Subcutaneous abdominal adipose tissue (tissue), 5 donors: ENCODE results near the gene CIDEC.

Experiments used
- H3K27ac ChIP-seq: one replicate; pipeline ENCODE4 v1.7.0; 2013; ENCODE audit warnings: low read depth, mild to moderate bottlenecking, inconsistent platforms, low read length, moderate library complexity
- H3K27me3 ChIP-seq, 5 donors: one replicate each; pipeline ENCODE4 v1.7.0; 2013; ENCODE audit warnings: low read length in 5 of 5, inconsistent platforms in 1 of 5; ENCODE audit not compliant: control insufficient read depth in 5 of 5, insufficient read depth in 4 of 5
- H3K36me3 ChIP-seq, 5 donors: one replicate each; pipeline ENCODE4 v1.7.0; 2013; ENCODE audit warnings: low read length in 5 of 5; ENCODE audit not compliant: control insufficient read depth in 5 of 5, insufficient read depth in 5 of 5
- H3K4me1 ChIP-seq, 5 donors: one replicate each; pipeline ENCODE4 v1.7.0; 2013; ENCODE audit warnings: low read length in 5 of 5, mild to moderate bottlenecking in 3 of 5, moderate library complexity in 1 of 5; ENCODE audit not compliant: control insufficient read depth in 5 of 5, insufficient read depth in 5 of 5
- H3K4me3 ChIP-seq, 5 donors: one replicate each; pipeline ENCODE4 v1.7.0; 2013; ENCODE audit warnings: low read length in 5 of 5, low read depth in 1 of 5
- H3K9ac ChIP-seq, 5 donors: one replicate each; pipeline ENCODE4 v1.7.0; 2013; ENCODE audit warnings: low read length in 5 of 5, mild to moderate bottlenecking in 4 of 5, moderate library complexity in 3 of 5
- H3K9me3 ChIP-seq, 5 donors: one replicate each; pipeline ENCODE4 v1.7.0; 2013; ENCODE audit warnings: low read length in 5 of 5; ENCODE audit not compliant: control insufficient read depth in 5 of 5
- donor health status: healthy.
- donor health status: healthy.
- donor health status: healthy.
- donor health status: healthy.
- donor health status: healthy.

CIDEC gene

DNA sequence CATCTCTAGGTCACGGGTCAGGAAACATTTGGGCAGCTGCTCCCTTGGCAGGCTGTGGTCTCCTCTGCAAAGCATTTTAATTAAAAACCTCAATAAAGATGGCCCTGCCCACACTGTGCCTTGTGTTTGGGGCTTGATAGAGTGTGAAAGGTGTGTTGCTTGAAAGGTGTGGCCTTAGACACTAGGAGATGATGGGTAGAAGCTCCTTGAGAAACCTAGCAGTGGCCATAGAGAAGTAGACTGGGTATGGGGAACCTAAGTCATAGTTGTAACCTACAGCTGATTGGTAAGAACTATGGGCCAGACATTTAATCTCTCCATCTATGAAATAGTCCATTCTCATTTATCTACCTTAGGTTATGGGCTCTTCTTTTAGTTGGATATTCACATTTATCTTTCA lies 13.7 kb upstream of the CIDEC start:
- H3K9ac ChIP-seq: peak overlapping the region in 1 of 5 donors; percentile 39
- H3K27me3 ChIP-seq: no peaks in the 10 kb centered on the region
- H3K36me3 ChIP-seq: peaks cover 0 to 14% (median 13%) of the 10 kb centered on the region in 5 donors
- H3K4me3 ChIP-seq: no peak overlapping the region
- H3K4me1 ChIP-seq: peaks cover 5 to 58% (median 38%) of the 10 kb centered on the region in 5 donors
- peak overlapping the region; percentile 69 for H3K27ac ChIP-seq
- H3K9me3 ChIP-seq: no peaks in the 10 kb centered on the region

DNA sequence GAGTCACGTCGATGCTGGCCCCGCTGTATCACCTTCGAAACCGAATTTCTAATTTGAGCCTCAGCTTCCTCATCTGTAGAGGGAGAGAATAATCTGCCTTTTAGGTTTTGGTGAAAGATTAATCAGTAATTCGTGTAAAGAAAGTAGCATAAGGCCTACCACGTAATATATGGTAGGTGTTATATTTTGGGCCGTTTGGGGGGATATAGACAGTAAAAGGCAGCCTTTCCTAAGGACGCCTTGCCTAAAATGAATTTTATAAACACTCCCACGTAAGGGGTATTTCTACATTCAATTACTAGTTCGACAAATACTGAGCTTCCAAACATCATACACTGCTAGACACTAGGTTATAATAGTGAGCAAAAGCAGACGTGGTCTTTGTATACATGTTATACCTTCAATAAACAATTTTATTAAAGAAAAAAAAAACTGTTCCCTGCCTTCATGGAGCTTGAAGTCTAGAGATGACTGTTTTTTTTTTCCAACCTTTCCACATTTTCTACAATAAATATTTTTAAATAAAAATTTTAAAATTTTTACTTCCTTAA lies 11.1 kb upstream of the CIDEC start:
- H3K9ac ChIP-seq: peak overlapping the region; percentile 84 to 100 (median 99)
- peaks cover 0 to 14% (median 13%) of the 10 kb centered on the region in 5 donors for H3K36me3 ChIP-seq
- peak overlapping the region; percentile 85 to 99 (median 98) for H3K4me3 ChIP-seq
- H3K27ac ChIP-seq: peak overlapping the region; percentile 98
- H3K4me1 ChIP-seq: peaks cover 1 to 42% (median 21%) of the 10 kb centered on the region in 5 donors
- H3K9me3 ChIP-seq: no peaks in the 10 kb centered on the region
- no peaks in the 10 kb centered on the region for H3K27me3 ChIP-seq

DNA sequence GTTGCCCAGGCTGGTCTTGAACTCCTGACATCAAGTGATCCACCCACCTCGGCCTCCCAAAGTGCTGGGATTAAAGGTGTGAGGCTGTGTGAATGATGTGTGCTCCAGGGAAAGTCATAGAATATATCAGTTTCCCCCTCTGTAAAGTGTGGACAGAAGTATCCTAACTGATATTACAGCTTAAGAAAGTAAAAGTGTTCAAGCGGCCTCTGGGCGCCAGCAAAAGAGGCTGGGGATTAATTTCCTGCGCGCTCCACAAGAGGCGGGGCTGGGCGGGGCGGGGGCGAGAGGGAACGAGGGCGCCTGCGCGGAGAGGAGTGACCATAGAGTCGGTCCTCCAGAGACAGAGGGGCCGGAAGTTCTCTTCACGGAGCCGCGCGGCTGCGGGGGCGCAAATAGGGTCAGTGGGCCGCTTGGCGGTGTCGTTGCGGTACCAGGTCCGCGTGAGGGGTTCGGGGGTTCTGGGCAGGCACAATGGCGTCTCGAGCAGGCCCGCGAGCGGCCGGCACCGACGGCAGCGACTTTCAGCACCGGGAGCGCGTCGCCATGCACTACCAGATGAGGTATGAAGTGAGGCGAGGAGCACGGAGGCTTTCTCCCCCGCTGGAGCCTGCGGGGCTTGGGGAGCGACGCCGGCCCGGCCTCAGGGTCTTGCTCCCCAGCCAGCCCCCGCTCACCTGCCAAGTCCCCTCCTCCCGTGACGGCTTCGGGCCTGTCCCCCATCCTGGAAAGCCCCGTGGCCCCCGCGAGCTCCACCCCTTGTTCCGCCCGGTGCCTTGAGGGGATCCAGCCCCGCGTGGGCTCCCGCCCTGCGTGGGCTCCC lies 10.4 kb upstream of the CIDEC start, which contains the start of gene JAGN1:
JAGN1 (plus strand) TSS at position 362 of the 823 bp plus-strand sequence; CDS start at position 475, 113 bp downstream.
- Histone ChIP-seq H3K27ac (peak within 1 kb of the TSS; percentile 98), H3K9ac (peak within 1 kb of the TSS; percentile 84 to 100 (median 99))

DNA sequence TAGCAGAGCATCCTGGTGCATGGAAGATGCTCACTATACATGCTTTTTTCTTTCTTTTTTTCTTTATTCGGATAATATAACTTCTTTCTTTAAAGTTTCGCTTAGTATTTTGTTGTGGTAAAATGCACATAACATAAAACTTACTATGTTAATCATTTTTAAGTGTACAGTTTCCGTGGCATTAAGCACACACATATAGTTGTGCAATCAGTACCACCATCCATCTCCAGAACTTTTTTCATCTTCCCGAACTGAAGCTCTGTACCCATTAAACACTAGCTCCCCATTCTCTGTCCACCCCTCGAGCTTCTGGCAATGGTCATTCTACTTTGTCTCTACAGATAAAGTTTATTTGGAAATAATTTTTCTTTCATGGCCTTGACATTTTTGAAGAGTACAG lies 9.4 kb upstream of the CIDEC start:
- Histone ChIP-seq H3K9ac (peak overlapping the region in 1 of 5 donors; percentile 100), H3K27me3 (no peaks in the 10 kb centered on the region), H3K27ac (no peak overlapping the region), H3K4me3 (no peak overlapping the region), H3K36me3 (peaks cover 0 to 14% (median 13%) of the 10 kb centered on the region in 5 donors), H3K4me1 (peaks cover 1 to 38% (median 22%) of the 10 kb centered on the region in 5 donors), H3K9me3 (no peaks in the 10 kb centered on the region)

More for the DNA sequence above, 10.4 kb upstream of the CIDEC start, which contains the start of gene JAGN1:
- peaks cover 1 to 42% (median 21%) of the 10 kb centered on the region in 5 donors for H3K4me1 ChIP-seq
- H3K9me3 ChIP-seq: no peaks in the 10 kb centered on the region
- H3K36me3 ChIP-seq: peaks cover 0 to 14% (median 13%) of the 10 kb centered on the region in 5 donors
- H3K27me3 ChIP-seq: no peaks in the 10 kb centered on the region
- peak within 1 kb of the TSS; percentile 85 to 99 (median 98) for H3K4me3 ChIP-seq

DNA sequence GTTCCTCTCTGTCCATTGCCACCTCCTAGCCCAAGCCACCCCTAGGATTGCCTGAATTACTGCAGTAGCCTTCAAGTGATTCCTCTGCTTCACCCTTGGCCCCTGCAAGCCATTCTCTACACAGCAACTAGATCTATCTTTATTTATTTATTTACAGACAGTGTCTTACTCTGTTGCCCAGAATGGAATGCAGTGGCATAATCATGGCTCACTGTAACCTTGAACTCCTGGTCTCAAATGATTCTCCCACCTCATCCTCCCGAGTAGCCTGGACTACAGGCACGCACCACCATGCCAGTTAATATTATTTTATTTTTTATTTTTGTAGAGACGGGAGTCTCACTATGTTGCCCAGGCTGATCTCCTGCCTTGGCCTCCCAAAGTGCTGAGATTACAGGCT lies 8.5 kb upstream of the CIDEC start:
- H3K9me3 ChIP-seq: no peaks in the 10 kb centered on the region
- H3K27ac ChIP-seq: no peak overlapping the region
- peaks cover 0 to 12% (median 10%) of the 10 kb centered on the region in 5 donors for H3K36me3 ChIP-seq
- H3K27me3 ChIP-seq: no peaks in the 10 kb centered on the region
- H3K9ac ChIP-seq: no peak overlapping the region
- no peak overlapping the region for H3K4me3 ChIP-seq
- peaks cover 1 to 38% (median 25%) of the 10 kb centered on the region in 5 donors for H3K4me1 ChIP-seq

DNA sequence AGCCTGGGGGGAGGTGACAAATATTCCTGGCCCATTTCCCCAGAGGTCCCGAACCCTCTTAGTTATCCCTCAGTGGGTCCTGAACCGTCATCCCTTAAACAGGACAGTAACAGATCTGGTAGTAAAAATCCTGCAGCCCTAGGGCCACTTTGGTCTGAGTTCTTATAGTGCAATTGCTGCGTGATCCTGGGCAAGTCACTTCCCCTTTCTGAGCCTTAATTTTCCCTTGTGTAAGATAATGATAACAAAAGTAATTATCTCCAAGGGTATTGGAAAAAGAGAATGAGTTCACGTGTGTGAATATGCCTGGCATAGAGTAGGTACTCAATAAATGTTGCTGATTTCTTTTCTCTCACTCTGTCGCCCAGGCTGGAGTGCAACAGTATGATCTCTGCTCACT lies 7.4 kb upstream of the CIDEC start:
- Histone ChIP-seq H3K4me1 (peaks cover 1 to 32% (median 22%) of the 10 kb centered on the region in 5 donors), H3K9me3 (no peaks in the 10 kb centered on the region), H3K9ac (no peak overlapping the region), H3K27ac (no peak overlapping the region), H3K36me3 (peaks cover 0 to 3% (median 0%) of the 10 kb centered on the region in 5 donors), H3K27me3 (no peaks in the 10 kb centered on the region), H3K4me3 (no peak overlapping the region)

DNA sequence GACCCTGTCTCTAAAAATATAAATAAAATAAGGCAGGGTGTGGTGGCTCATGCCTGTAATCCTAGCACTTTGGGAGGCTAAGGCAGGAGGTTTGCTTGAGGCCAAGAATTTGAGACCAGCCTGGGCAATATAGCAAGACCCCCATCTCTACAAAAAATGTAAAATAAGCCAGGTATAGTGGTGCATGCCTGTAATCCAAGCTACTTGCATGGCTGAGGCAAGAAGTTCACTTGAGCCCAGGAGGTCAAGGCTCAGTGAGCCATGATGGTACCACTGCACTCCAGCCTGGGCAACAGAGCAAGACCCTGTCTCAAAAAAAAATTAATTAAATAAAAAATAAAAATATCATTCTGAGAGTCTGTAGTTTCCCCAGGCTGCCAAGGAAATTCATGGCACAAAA lies 6.3 kb upstream of the CIDEC start:
- Histone ChIP-seq H3K36me3 (no peaks in the 10 kb centered on the region), H3K4me1 (peaks cover 0 to 21% (median 17%) of the 10 kb centered on the region in 5 donors), H3K9ac (no peak overlapping the region), H3K9me3 (no peaks in the 10 kb centered on the region), H3K27ac (no peak overlapping the region), H3K4me3 (no peak overlapping the region), H3K27me3 (no peaks in the 10 kb centered on the region)

DNA sequence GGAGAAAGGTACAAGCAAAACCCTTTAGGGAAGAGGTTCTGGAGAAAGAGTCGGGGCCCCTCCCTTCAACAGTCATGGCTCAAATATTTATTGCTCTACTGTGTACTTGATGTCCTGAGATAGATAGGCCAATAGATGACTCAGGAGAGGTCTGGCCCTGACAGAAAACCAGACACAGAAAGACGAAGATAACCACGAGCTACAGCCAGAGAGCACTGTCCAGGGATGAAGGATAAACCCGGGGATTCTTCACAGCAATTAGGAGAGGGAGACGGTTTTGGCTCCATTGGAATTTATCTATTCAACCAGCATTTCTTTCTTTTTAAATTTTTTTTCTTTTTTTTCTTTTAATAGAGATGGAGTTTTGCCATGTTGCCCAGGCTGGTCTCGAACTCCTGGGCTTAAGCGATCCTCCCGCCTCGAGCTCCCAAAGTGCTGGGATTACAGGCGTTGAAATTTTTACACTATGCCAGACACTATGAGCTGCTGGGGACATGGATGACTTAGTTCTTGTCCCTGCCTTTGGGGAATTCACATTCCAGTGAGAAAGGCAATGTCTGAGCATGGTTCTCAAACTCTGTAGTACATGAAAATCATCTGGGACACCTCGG lies 4.6 kb upstream of the CIDEC start:
- H3K4me1 ChIP-seq: peaks cover 2 to 14% (median 9%) of the 10 kb centered on the region in 5 donors
- H3K36me3 ChIP-seq: no peaks in the 10 kb centered on the region
- H3K9ac ChIP-seq: peak overlapping the region in 1 of 5 donors; percentile 28
- H3K27ac ChIP-seq: peak overlapping the region; percentile 74
- no peak overlapping the region for H3K4me3 ChIP-seq
- H3K9me3 ChIP-seq: no peaks in the 10 kb centered on the region
- H3K27me3 ChIP-seq: no peaks in the 10 kb centered on the region

DNA sequence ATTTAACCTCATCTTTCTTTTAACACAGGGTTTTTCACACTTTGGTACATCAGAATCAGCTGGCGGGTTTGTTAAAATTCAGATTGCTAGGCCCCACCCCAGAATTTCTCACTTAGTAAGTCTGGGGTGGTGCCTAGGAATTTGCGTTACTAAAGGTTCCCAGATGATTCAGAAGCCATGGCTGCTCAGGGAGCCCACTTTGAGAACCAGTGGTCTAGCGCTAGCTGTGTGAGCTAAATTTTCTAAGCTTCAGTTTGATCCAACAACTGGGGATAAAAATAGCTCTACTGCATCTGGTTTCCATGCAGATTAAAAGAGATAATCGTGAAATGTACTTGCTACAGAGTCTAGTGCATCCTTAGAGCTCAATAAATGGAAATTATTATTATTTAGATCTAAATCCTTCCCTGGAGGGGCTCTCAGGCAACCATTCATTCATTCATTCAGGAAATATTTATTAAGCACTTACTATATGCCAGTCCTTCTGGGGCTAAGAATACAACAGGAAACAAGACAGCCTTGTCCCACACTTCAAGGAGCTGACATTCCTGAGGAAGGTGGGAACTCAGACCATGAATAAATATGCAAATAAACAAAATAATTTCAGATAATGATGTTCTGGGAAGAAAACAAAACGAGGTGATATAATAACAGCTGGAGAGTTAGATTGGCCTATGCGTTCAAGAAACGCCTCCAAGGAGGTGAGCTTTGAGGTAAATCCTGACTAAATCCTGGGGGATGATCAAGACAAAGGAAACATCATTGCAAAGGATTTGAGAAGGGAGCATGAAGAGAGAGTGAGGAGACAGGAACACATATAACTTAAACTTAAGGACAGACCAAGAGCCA lies 3.9 kb upstream of the CIDEC start:
- Histone ChIP-seq H3K27ac (peak overlapping the region; percentile 74), H3K36me3 (no peaks in the 10 kb centered on the region), H3K4me1 (peaks cover 3 to 14% (median 11%) of the 10 kb centered on the region in 5 donors), H3K9ac (peak overlapping the region in 1 of 5 donors; percentile 28), H3K4me3 (no peak overlapping the region), H3K9me3 (no peaks in the 10 kb centered on the region), H3K27me3 (no peaks in the 10 kb centered on the region)
